ENCODE results near the gene MYO7B.

DNA sequence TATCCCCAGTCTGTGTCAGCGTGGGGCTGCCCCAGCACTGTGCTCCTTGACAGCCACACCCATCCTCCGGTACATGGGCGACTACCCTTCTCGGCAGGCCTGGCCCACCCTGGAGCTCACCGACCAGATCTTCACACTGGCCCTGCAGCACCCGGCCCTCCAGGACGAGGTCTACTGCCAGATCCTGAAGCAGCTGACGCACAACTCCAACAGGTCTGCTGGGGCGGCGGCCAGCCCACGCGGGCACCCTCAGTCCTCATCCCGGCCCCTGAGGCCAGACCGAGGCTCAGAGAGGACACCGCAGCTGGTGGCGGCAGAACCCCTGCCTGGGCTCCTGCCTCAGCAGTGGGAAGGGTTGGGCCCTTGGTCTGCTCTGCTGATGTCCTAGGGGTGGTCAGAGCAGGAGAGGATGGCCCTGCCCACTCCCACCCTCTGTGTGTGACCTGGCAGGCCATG is 96.1 kb downstream of the MYO7B start:
- TF ChIP-seq EZH2 (IDR thresholded peaks at IDR 0.05): no peak
- TF ChIP-seq POLR2AphosphoS5 (IDR thresholded peaks at IDR 0.05; ENCODE audit: borderline replicate concordance, low read depth, low read length): no peak
- no peak for TF ChIP-seq FOXP2 (optimal IDR thresholded peaks at IDR 0.05; ENCODE audit: control extremely low read depth, extremely low read length, insufficient read depth)

Data from SK-N-MC (cell line).